Osteoblast (primary cell): Measurements from ENCODE around the gene TNS4. TPM values are rescaled to one million over a fixed set of nuclear protein-coding genes. Genes with fewer than 3 reads are reported as not detected.

Experiments
- DNase-seq: peaks from one replicate; pipeline ENCODE4 v3.0.0; 2011; ENCODE audit warnings: low spot score, mixed read lengths; ENCODE audit not compliant: insufficient read length; ENCODE audit errors: missing footprints
- H2AFZ ChIP-seq: 2 replicates; pipeline ENCODE4 v1.6.0; 2011; ENCODE audit warnings: mild to moderate bottlenecking, low read length
- H3K27ac ChIP-seq: 2 replicates; pipeline ENCODE4 v1.5.1; 2011; ENCODE audit warnings: mild to moderate bottlenecking, low read depth, low read length, moderate library complexity
- H3K27me3 ChIP-seq: 2 replicates; pipeline ENCODE4 v1.6.0; 2012; ENCODE audit warnings: mild to moderate bottlenecking, control low read depth, inconsistent platforms, low read length, moderate library complexity; ENCODE audit not compliant: insufficient read depth
- H3K36me3 ChIP-seq: 2 replicates; pipeline ENCODE4 v1.5.1; 2011; ENCODE audit warnings: mild to moderate bottlenecking, low read length, control low read depth, moderate library complexity; ENCODE audit not compliant: insufficient read depth
- H3K4me1 ChIP-seq: 2 replicates; pipeline ENCODE4 v1.5.1; 2011; ENCODE audit warnings: mild to moderate bottlenecking, low read length, control low read depth, moderate library complexity; ENCODE audit not compliant: insufficient read depth
- H3K4me2 ChIP-seq: 2 replicates; pipeline ENCODE4 v1.6.0; 2011; ENCODE audit warnings: mild to moderate bottlenecking, low read length; ENCODE audit not compliant: insufficient read depth
- H3K4me3 ChIP-seq: fragments of 200-600 bp; sonication (generic); 3 replicates; pipeline ENCODE4 v1.5.1; 2012; ENCODE audit warnings: mild to moderate bottlenecking, low read length, inconsistent platforms; ENCODE audit not compliant: insufficient read depth
- H3K79me2 ChIP-seq: 2 replicates; pipeline ENCODE4 v1.6.0; 2012; ENCODE audit warnings: mild to moderate bottlenecking, low read length, control low read depth, inconsistent platforms; ENCODE audit not compliant: insufficient read depth
- H3K9me3 ChIP-seq: 2 replicates; pipeline ENCODE4 v1.5.1; 2011; ENCODE audit warnings: low read depth, low read length, control low read depth
- H4K20me1 ChIP-seq: 2 replicates; pipeline ENCODE4 v1.6.0; 2012; ENCODE audit warnings: mild to moderate bottlenecking, low read length, control low read depth; ENCODE audit not compliant: insufficient read depth
- CTCF ChIP-seq: IDR thresholded peaks from 2 replicates; pipeline ENCODE4 v1.5.1; 2011; ENCODE audit warnings: mild to moderate bottlenecking, low read depth, low read length, moderate library complexity; ENCODE audit errors: extremely low read depth
- total RNA-seq: library from RNA; depleted of rRNA; stranded (reverse); fragments of >200 nt; gene quantifications from 2 replicates; pipeline ENCODE4 v1.2.3, GENCODE V29; 2012

TNS4 gene
- total RNA-seq, result under 0.01 and 0.29 TPM in 2 replicates

- Histone ChIP-seq H3K27ac (no peak within 1 kb of the TSS), H2AFZ (no peak within 1 kb of the TSS), H3K4me1 (peaks cover 23% of the 10 kb centered on the region), H3K9me3 (no peaks in the 10 kb centered on the region), H3K4me2 (no peak within 1 kb of the TSS), H3K79me2 (no peaks in the 10 kb centered on the region), H3K27me3 (no peaks in the 10 kb centered on the region), H3K36me3 (no peaks in the 10 kb centered on the region), H3K4me3 (no peak within 1 kb of the TSS), H4K20me1 (no peaks in the 10 kb centered on the region)
- DNase-seq, result no peak
- no peak for TF ChIP-seq CTCF
Observed at GRCh38 chr17:40501499-40501911, at the start of gene TNS4. Gene TNS4, minus strand, starts transcription at chr17:40501623. Its CDS starts 5,198 bp downstream, at chr17:40496425.

- Histone ChIP-seq H3K36me3 (no peaks in the 10 kb centered on the region), H2AFZ (no peak overlapping the region), H3K4me3 (peak overlapping the region; percentile 6), H4K20me1 (no peaks in the 10 kb centered on the region), H3K4me2 (peak overlapping the region; percentile 63), H3K27ac (peak overlapping the region; percentile 100), H3K9me3 (no peaks in the 10 kb centered on the region), H3K4me1 (peaks cover 61% of the 10 kb centered on the region), H3K79me2 (peaks cover 5% of the 10 kb centered on the region), H3K27me3 (no peaks in the 10 kb centered on the region)
- no peak for TF ChIP-seq CTCF
- peak; percentile 93 for DNase-seq
Observed at GRCh38 chr17:40550608-40551007, 49.2 kb upstream of the TNS4 start.

GRCh38 chr17:40548982-40549685, 47.7 kb upstream of the TNS4 start:
- DNase-seq, result peak; percentile 91
- H3K4me2 ChIP-seq, result peak overlapping the region; percentile 63
- H3K79me2 ChIP-seq, result no peaks in the 10 kb centered on the region
- H3K4me3 ChIP-seq, result no peak overlapping the region
- no peak overlapping the region for H2AFZ ChIP-seq
- H3K9me3 ChIP-seq, result no peaks in the 10 kb centered on the region
- peak overlapping the region; percentile 100 for H3K27ac ChIP-seq
- no peak for TF ChIP-seq CTCF
- H3K4me1 ChIP-seq, result peaks cover 55% of the 10 kb centered on the region
- no peaks in the 10 kb centered on the region for H3K27me3 ChIP-seq
- H4K20me1 ChIP-seq, result no peaks in the 10 kb centered on the region
- no peaks in the 10 kb centered on the region for H3K36me3 ChIP-seq

GRCh38 chr17:40548491-40548981, 47.1 kb upstream of the TNS4 start:
- Histone ChIP-seq H3K27ac (peak overlapping the region; percentile 100), H3K4me3 (no peak overlapping the region), H2AFZ (no peak overlapping the region), H3K9me3 (no peaks in the 10 kb centered on the region), H3K27me3 (no peaks in the 10 kb centered on the region), H3K79me2 (no peaks in the 10 kb centered on the region), H4K20me1 (no peaks in the 10 kb centered on the region), H3K4me1 (peaks cover 50% of the 10 kb centered on the region), H3K36me3 (no peaks in the 10 kb centered on the region), H3K4me2 (no peak overlapping the region)
- DNase-seq, result no peak
- TF ChIP-seq CTCF, result no peak
